GM19351 (cell line): ENCODE results near the gene REXO1.
"Not testable (repeated sequence)": the region's sequence is repeated elsewhere in the genome, so short reads cannot be mapped to it uniquely, and the experiment has no call there.

Experiments
- ATAC-seq: cut with Tn5 transposase; IDR thresholded peaks from one replicate; pipeline ENCODE4 v1.9.1; 2021; ENCODE audit warnings: mild to moderate bottlenecking, moderate library complexity; ENCODE audit not compliant: unreplicated experiment

REXO1 gene

GRCh38 chr19:1875646-1876495, 27.6 kb upstream of the REXO1 start:
- ATAC-seq: peak; percentile 92

GRCh38 chr19:1875265-1875645, 27.0 kb upstream of the REXO1 start:
- ATAC-seq: not testable (repeated sequence)

DNA sequence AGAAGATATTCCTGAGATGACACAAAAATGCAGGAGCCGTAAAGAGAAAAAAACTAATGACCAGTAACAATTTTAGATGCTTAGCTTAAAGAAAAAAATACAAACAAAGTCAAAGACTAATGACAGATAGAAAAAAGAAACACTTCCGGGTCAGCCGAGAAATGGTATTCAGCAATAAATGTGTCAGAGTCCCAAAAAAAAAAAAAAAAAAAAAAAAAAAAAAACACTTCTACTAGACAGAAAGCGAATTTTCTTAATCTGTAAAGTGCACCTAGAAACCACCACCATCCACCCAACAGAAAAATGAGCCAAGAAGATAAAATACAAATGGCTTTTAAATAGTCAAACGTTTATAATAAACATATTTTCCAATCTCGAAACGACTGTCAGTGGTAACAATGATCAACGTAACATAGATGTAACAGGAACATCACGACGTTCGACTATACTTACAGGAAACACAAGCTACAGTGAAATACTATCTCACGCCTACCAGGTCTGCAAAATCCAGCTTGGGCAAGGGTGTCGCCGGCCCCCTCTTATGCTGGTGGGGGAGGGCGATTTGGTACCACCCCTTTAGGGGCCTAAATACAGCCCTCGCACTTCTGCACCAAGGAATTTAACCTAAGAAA, 26.4 kb upstream of the REXO1 start:
- ATAC-seq: no peak

DNA sequence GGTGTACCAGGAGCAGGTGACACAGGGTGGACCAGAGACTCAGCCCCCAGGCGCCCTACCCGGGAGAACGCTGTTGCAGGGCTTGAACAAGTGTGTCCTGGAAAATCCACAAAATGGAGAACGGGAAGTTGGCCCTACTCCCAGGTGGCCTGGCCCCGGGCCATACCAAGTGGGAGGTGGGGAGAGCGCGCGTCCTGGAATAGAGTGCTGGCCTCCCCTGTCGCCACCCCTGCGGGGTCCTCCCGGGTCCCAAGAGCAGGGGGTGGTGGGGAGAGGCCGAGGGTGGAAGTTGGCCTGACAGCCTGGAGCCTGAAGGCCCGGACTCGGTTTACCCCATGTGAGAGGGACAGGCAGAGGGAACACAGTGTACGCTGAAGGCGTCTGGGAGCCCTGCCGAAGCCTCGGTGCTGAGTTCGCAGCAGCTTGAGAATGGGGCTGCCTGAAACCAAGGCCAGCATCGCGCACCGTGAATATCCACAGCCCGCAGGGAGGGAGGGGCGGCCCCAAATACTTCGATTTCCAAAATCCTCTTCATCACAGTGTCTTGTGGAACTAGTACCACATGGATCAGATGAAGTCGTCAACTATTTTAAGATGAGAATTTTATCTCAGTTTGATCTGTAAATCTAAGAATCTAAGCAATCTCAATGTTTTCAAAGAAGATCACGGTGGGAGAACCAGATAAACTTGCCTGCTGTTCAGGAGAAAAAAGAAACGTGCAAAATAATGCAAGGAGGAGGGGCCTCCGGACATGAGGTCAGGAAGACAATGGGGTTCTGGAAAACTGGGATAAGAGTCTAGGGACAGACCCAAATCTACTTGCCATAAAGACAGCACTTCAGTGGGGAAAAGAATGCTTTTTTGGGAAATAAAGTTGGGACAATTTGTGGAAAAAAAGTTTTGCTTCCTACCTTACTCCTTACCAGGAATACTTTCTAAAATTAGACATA, 25.5 kb upstream of the REXO1 start:
- ATAC-seq: no peak

GRCh38 chr19:1872807-1873523, 24.7 kb upstream of the REXO1 start:
- no peak for ATAC-seq

- no peak for ATAC-seq
Measured at GRCh38 chr19:1871630-1872029, 23.3 kb upstream of the REXO1 start.

DNA sequence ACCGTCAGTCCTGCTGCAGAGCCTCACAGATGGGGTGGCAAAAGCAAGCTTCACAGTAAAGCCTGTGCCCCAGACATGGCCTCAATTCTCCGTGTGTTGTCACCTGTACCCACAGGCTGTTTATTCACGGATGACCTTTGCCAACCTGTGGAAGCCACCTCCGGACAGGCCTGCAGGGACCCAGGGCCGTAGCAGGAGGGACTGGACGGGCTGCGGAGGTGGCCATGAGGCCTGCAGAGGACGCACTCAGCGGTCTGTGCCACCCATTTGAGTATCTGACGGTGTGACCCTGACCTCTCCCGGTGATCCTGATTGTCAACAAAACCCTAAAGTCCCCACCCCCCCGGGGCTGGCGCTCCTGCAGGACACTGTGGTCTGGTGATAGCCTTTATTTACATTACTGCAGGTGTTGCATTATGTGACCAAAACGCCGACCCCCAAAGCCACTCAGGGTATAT, 22.9 kb upstream of the REXO1 start:
- no peak for ATAC-seq

DNA sequence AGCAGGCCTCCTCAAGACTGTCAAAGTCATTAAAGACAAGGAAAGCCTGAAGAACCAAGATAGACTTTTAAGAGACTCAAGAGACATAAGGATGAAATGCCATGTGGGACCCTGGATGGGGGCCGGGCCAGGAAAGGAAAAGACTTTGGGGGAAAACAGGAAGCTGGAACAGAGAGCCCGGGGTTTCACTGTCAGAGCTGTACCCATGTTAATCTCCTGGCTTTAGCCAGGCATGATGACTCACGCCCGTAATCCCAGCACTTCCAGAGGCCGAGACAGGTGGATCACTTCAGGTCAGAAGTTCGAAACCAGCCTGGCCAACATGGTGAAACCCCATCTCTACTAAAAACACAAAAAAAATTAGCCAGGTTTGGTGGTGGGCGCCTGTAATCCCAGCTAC, 20.7 kb upstream of the REXO1 start:
- ATAC-seq: no peak

DNA sequence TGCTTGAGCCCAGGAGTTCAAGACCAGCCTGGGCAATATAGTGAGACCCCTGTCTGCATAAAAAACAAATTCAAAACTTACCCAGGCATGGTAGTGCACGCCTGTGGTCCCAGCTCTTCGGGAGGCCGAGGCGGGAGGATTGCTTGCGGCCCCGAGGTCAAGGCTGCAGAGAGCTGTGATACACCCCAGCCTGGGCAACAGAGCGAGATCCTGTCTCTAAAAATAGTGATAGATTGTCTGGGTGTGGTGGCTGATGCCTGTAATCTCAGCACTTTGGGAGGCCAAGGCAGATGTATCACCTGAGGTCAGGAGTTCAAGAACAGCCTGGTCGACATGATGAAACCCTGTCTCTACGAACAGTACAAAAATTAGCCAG, 19.1 kb upstream of the REXO1 start:
- no peak for ATAC-seq

DNA sequence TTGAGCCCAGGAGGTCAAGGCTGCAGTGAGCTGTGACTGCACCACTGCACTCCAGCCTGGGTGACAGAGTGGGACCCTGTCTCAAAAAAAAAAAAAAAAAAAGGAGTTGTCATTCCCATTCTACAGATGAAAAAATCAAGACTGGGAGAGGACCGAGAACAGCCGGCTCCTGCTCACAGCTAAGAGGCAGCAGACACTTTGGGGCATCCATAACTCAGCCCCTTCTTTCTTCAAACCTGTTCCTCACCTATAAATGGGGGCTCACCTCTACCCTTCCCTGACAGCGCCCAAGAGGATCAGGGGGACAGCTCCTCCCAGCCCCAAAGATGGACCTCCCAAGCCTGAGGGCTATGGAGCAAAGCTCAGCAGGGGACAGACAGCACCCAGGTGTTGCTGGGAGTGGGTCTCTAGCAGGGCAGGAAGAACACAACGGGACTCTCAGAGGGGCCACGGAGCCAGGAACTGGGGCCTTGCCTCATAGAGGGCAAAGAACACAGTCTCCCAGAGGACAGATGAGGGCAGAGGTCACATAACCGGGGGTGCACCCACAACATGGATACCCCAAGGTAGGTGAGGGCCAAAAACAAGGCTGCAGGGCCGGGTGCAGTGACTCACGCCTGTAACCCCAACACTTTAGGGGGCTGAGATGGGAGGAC, 18.5 kb upstream of the REXO1 start:
- no peak for ATAC-seq

DNA sequence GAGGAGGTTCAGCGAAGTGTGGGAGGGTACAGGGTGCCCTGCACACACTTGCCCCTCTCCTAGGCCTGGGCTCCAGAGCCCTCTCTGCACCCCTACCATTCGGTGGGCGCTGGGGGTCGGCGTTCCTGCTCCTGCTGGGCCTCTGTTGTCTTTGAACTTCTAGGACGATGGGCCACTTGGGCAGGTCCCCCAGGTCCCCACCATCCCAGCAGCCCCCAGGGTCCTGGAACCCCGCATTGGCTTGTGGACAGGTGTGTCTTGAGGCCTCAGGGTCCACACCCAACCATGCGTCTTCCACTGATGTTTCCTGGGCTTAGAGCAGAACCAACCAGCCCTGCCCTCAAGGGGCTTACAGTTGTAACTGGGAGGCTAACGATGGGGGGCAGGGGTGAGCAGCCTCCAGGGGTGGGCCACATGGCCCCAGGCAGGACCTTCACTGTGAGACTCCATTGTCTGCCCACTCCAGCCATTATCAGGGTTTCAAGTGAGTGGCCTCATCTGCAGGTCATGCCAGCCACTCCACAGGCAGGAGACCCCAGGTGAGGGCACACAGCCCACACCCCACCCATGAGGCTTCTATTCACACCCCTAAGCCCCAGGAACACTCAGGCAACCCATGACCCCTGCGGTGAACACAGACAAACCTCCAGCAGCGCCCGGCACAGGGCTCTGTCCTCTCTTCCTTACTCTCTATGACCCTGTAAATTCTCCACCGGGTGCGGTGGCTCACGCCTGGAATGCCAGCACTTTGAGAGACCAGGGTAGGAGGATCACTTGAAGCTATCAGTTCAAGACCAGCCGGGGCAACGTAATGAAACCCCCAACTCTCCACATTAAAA, 17.1 kb upstream of the REXO1 start:
- ATAC-seq: no peak

DNA sequence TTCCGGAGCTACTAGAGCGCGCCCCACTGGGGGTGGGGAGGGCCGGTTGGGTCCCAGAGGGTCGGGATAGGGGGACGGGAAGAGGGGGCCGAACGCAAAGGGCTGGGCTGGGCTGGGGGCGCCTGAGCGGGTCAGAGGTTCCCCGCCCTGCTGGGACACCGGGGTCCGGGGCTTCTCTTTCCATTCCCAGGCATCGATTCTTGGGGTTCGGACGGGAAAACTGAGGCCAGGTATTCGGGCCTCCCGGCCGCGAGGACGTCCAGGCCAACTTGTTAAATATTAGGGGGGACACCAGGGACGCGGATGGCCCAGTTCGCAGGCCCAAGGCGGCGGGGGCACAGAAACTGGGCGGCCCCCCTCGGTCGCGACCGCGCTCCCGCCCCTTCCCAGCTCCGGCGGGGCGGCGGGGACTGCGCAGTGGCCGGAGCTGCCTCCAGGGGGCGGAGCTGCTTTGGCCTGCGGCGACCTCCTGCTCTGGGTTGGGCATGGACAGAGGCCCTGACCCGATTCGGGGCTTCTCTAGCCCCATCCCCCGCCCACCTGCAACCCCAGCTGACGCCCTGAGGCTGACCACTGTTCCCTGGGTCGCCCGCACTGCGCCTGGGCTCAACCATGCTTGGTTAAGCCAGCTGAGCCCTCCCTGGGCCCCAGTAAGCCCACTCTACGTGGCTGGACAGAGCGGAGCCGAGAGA, 16.3 kb upstream of the REXO1 start:
- ATAC-seq: no peak

GRCh38 chr19:1863638-1864479, 15.6 kb upstream of the REXO1 start:
- peak; percentile 61 for ATAC-seq

DNA sequence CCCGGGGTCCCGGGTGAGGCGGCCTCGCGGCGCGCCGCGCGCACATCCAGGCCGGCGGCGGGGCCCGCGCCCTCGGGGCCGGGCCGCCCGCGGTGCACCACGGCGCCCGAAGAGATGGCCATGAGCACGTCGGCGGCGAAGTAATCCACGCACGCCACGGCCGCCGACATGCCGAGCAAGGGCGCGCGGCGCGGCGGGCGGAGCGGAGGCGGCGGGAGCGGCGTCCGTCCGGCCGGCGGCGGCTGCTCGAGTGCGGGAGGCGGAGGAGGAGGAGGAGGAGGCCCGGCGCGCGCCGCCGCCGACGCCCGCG, 15.0 kb upstream of the REXO1 start, which contains the start of gene KLF16:
TSS of gene KLF16 (minus strand) at position 252 of the 310 bp plus-strand sequence. CDS start at position 170, 82 bp downstream.
- ATAC-seq: no peak

- no peak for ATAC-seq
Measured at GRCh38 chr19:1862424-1863327, 14.4 kb upstream of the REXO1 start.

DNA sequence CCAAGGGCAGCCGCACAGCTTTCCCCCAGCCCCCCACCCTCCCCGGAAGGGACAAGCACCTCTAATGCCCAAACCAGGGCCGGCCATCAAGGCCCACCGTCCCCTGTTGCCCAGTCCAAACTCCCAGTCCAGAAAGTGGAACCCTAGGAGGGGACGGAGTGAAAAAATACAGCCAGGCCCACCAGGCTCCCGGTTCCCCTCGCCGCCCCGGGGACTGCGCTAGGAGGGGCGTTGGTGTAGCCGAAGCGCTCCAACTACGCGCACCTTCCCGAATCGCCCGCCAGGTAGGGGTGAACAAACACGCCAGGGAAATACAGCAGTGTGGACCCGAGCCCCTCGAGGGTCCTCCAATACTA, 13.8 kb upstream of the REXO1 start:
- no peak for ATAC-seq

DNA sequence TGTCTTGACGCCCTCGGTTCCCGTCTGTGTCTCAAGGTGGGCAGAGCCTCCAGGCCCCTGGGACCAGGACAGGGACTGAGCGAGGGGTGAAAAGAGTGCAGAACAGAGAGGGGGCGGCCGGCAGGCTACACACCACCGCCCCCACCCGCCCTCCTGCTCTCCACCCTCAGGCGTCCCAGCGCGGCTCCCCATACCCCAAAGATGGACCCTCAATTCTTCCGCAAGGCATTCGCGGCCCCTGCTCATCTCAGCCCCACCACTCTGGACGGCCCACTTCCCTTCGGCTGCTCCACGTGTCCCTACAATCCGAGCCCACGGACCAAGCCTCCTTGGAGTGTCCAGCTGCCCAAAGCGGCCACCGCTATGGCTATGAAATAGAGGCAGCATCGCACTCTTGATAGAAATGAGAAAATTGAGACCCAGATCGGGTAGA, 13.3 kb upstream of the REXO1 start:
- no peak for ATAC-seq
